GM23338 (cell line): ENCODE data around the gene ZBTB25. TPM values are rescaled to one million over a fixed set of nuclear protein-coding genes. Genes with fewer than 3 reads are reported as not detected.

Experiments used
- polyA plus RNA-seq: library from polyadenylated mRNA; unstranded; fragments of >200 nt; fragmentation: Nextera tagmentation; extraction: Ambion mirVana; gene quantifications from 2 replicates; pipeline ENCODE4 v1.2.1, GENCODE V29; 2016
- total RNA-seq: library from RNA; depleted of rRNA; stranded (reverse); fragments of >200 nt; shearing (Covaris generic); gene quantifications from 2 replicates; pipeline ENCODE4 v1.2.3, GENCODE V29; 2014
- TF ChIP-seq, protein P1 (sequence below): fragments of 250-450 bp; sonication (Bioruptor Pico); IDR thresholded peaks from 2 replicates; pipeline ENCODE4 v1.5.0; 2020; ENCODE audit warnings: mild to moderate bottlenecking, moderate library complexity
- TF ChIP-seq, protein P2 (sequence below): IDR thresholded peaks from one replicate; pipeline ENCODE4 v1.6.1; 2018; ENCODE audit warnings: antibody characterized with exemption; ENCODE audit not compliant: unreplicated experiment
- TF ChIP-seq, protein P3 (sequence below): IDR thresholded peaks from 2 replicates; pipeline ENCODE4 v1.6.1; 2016; ENCODE audit warnings: antibody characterized with exemption

ZBTB25 gene
- total and polyA plus RNA-seq, 2 experiments from 2014 or later: 5.8 to 8.0 TPM

DNA sequence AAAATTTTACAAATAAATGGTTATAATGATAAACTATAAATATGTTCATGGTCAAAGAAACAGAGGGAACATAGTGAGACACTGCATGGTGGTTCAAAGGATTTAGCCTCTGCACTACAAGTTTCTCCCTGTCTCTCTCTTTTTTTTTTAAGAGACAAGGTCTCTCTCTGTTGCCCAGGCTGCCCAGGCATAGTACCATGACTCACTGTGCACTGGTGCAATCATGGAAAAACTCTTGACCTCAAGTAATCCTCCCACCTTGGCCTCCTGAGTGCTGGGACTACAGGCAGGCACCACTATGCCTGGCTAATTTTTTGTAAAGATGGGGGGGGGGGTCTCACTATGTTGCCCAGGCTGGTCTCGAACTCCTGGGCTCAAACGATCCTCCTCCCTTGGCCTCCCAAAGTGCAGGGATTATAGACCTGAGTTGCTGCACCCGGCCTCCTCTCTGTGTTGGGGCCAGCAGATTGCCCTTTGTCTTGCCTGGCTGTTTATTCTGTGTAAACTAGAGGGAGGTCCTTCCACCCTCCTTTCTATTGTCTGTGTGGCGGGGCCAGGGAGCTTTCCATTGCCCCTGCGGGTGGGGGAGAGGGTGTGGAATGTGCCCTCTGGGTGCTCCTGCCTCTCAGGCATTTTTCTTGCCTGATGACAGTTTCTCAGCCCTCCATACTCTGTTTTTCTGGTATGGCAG lies 93.4 kb downstream of the ZBTB25 start (continued):
- TF ChIP-seq, protein P1, sequence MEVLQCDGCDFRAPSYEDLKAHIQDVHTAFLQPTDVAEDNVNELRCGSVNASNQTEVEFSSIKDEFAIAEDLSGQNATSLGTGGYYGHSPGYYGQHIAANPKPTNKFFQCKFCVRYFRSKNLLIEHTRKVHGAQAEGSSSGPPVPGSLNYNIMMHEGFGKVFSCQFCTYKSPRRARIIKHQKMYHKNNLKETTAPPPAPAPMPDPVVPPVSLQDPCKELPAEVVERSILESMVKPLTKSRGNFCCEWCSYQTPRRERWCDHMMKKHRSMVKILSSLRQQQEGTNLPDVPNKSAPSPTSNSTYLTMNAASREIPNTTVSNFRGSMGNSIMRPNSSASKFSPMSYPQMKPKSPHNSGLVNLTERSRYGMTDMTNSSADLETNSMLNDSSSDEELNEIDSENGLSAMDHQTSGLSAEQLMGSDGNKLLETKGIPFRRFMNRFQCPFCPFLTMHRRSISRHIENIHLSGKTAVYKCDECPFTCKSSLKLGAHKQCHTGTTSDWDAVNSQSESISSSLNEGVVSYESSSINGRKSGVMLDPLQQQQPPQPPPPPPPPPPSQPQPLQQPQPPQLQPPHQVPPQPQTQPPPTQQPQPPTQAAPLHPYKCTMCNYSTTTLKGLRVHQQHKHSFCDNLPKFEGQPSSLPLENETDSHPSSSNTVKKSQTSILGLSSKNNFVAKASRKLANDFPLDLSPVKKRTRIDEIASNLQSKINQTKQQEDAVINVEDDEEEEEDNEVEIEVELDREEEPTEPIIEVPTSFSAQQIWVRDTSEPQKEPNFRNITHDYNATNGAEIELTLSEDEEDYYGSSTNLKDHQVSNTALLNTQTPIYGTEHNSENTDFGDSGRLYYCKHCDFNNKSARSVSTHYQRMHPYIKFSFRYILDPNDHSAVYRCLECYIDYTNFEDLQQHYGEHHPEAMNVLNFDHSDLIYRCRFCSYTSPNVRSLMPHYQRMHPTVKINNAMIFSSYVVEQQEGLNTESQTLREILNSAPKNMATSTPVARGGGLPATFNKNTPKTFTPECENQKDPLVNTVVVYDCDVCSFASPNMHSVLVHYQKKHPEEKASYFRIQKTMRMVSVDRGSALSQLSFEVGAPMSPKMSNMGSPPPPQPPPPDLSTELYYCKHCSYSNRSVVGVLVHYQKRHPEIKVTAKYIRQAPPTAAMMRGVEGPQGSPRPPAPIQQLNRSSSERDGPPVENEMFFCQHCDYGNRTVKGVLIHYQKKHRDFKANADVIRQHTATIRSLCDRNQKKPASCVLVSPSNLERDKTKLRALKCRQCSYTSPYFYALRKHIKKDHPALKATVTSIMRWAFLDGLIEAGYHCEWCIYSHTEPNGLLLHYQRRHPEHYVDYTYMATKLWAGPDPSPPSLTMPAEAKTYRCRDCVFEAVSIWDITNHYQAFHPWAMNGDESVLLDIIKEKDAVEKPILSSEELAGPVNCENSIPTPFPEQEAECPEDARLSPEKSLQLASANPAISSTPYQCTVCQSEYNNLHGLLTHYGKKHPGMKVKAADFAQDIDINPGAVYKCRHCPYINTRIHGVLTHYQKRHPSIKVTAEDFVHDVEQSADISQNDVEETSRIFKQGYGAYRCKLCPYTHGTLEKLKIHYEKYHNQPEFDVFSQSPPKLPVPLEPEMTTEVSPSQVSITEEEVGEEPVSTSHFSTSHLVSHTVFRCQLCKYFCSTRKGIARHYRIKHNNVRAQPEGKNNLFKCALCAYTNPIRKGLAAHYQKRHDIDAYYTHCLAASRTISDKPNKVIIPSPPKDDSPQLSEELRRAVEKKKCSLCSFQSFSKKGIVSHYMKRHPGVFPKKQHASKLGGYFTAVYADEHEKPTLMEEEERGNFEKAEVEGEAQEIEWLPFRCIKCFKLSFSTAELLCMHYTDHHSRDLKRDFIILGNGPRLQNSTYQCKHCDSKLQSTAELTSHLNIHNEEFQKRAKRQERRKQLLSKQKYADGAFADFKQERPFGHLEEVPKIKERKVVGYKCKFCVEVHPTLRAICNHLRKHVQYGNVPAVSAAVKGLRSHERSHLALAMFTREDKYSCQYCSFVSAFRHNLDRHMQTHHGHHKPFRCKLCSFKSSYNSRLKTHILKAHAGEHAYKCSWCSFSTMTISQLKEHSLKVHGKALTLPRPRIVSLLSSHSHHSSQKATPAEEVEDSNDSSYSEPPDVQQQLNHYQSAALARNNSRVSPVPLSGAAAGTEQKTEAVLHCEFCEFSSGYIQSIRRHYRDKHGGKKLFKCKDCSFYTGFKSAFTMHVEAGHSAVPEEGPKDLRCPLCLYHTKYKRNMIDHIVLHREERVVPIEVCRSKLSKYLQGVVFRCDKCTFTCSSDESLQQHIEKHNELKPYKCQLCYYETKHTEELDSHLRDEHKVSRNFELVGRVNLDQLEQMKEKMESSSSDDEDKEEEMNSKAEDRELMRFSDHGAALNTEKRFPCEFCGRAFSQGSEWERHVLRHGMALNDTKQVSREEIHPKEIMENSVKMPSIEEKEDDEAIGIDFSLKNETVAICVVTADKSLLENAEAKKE: no peak
- TF ChIP-seq, protein P2, sequence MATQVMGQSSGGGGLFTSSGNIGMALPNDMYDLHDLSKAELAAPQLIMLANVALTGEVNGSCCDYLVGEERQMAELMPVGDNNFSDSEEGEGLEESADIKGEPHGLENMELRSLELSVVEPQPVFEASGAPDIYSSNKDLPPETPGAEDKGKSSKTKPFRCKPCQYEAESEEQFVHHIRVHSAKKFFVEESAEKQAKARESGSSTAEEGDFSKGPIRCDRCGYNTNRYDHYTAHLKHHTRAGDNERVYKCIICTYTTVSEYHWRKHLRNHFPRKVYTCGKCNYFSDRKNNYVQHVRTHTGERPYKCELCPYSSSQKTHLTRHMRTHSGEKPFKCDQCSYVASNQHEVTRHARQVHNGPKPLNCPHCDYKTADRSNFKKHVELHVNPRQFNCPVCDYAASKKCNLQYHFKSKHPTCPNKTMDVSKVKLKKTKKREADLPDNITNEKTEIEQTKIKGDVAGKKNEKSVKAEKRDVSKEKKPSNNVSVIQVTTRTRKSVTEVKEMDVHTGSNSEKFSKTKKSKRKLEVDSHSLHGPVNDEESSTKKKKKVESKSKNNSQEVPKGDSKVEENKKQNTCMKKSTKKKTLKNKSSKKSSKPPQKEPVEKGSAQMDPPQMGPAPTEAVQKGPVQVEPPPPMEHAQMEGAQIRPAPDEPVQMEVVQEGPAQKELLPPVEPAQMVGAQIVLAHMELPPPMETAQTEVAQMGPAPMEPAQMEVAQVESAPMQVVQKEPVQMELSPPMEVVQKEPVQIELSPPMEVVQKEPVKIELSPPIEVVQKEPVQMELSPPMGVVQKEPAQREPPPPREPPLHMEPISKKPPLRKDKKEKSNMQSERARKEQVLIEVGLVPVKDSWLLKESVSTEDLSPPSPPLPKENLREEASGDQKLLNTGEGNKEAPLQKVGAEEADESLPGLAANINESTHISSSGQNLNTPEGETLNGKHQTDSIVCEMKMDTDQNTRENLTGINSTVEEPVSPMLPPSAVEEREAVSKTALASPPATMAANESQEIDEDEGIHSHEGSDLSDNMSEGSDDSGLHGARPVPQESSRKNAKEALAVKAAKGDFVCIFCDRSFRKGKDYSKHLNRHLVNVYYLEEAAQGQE: no peak
- TF ChIP-seq, protein P3, sequence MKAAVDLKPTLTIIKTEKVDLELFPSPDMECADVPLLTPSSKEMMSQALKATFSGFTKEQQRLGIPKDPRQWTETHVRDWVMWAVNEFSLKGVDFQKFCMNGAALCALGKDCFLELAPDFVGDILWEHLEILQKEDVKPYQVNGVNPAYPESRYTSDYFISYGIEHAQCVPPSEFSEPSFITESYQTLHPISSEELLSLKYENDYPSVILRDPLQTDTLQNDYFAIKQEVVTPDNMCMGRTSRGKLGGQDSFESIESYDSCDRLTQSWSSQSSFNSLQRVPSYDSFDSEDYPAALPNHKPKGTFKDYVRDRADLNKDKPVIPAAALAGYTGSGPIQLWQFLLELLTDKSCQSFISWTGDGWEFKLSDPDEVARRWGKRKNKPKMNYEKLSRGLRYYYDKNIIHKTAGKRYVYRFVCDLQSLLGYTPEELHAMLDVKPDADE: no peak
